ENCODE measurements around the gene LHX4. TPM values are rescaled to one million over a fixed set of nuclear protein-coding genes. Genes with fewer than 3 reads are reported as not detected.

The LHX4 gene
- total and polyA plus RNA-seq, 4 donors, result under 0.01 to 0.19 (median 0.05) TPM

DNA sequence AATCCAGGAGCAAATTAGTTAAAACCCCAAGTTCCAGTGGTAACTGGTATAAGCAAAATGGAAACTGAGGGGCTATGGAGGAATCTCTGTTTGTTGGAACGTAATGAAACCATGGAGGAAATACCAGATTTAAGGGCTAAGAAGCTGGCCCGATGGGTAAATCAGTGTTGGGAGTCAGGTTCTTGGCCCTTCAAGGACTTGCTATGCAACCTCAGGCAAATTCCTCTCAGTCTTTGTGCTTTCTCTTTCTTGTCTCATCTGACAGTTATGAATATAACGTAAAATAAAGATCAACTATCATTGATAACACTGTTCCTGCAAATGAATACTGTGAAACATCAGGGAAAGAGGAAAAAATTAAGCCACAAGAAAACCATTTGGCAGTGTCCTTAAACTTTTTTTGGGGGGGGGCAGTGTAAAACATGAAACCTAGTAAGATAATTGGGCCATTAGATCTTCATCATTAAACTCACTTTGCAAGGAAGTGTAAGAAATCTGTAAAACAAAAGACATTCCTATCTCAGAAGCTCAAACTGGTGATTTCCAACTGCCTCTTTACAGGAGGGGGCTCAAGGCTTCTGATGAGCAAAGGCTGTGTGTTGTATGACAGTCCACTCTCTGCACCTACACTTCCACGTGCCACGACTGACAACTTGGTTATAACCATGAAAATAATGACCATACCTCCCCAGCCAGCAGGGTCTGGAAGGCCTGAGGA is 47.6 kb downstream of the LHX4 start (continued):
- TF ChIP-seq, protein P1, sequence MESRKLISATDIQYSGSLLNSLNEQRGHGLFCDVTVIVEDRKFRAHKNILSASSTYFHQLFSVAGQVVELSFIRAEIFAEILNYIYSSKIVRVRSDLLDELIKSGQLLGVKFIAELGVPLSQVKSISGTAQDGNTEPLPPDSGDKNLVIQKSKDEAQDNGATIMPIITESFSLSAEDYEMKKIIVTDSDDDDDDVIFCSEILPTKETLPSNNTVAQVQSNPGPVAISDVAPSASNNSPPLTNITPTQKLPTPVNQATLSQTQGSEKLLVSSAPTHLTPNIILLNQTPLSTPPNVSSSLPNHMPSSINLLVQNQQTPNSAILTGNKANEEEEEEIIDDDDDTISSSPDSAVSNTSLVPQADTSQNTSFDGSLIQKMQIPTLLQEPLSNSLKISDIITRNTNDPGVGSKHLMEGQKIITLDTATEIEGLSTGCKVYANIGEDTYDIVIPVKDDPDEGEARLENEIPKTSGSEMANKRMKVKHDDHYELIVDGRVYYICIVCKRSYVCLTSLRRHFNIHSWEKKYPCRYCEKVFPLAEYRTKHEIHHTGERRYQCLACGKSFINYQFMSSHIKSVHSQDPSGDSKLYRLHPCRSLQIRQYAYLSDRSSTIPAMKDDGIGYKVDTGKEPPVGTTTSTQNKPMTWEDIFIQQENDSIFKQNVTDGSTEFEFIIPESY (IDR thresholded peaks at IDR 0.05), result no peak
- TF ChIP-seq YY1 (IDR thresholded peaks at IDR 0.05) (no peak), JUND (IDR thresholded peaks at IDR 0.05) (no peak), HNF4G (IDR thresholded peaks at IDR 0.05) (no peak)
- TF ChIP-seq, protein P2, sequence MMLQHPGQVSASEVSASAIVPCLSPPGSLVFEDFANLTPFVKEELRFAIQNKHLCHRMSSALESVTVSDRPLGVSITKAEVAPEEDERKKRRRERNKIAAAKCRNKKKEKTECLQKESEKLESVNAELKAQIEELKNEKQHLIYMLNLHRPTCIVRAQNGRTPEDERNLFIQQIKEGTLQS (IDR thresholded peaks at IDR 0.05), result no peak

DNA sequence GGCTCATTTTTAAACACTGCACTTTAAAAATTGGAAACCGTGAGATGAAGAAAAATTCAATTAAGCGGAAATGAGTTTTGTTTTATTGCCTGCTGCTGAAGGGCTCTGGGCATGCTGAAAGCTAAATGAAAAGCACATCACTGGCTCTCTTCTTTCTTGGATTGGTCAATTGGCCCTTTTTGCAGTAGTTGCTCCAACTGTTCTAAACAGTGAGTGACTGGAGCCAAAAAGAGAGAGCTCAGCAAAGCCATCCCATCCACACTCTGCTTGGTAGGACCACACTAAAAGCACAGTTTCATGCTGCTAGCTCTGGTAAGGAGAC is 48.1 kb downstream of the LHX4 start:
- no peak for DNase-seq (ENCODE audit: low spot score)
- Histone ChIP-seq H3K27me3 (ENCODE audit: control insufficient read depth in 4 of 4, insufficient read depth in 4 of 4, low read length in 3 of 4) (no peaks in the 10 kb centered on the region), H3K27ac (ENCODE audit: low read depth in 1 of 2, low read length in 2 of 2) (no peak overlapping the region), H3K36me3 (ENCODE audit: control insufficient read depth in 4 of 4, insufficient read depth in 3 of 4, low read depth in 1 of 4, low read length in 3 of 4) (no peaks in the 10 kb centered on the region), H3K9me3 (ENCODE audit: control insufficient read depth in 4 of 4, low read length in 3 of 4) (no peaks in the 10 kb centered on the region), H3K4me3 (ENCODE audit: low read depth in 1 of 3, low read length in 3 of 3) (no peak overlapping the region), H3K9ac (ENCODE audit: low read depth in 1 of 2, low read length in 2 of 2) (no peak overlapping the region), H3K4me1 (ENCODE audit: control insufficient read depth in 4 of 4, insufficient read depth in 4 of 4, low read length in 3 of 4) (no peaks in the 10 kb centered on the region)
- 97% methylated on average over 2 of the region's 2 CpGs for WGBS
- no peak for TF ChIP-seq RAD21 (IDR thresholded peaks at IDR 0.05)
- TF ChIP-seq JUND (IDR thresholded peaks at IDR 0.05), result no peak
- TF ChIP-seq, protein P2 (IDR thresholded peaks at IDR 0.05), result no peak
- no peak for TF ChIP-seq FOXA1 (IDR thresholded peaks at IDR 0.05)
- TF ChIP-seq RXRA (IDR thresholded peaks at IDR 0.05), result no peak
- TF ChIP-seq TAF1 (conservative IDR thresholded peaks at IDR 0.05), result no peak
- TF ChIP-seq, protein P3, sequence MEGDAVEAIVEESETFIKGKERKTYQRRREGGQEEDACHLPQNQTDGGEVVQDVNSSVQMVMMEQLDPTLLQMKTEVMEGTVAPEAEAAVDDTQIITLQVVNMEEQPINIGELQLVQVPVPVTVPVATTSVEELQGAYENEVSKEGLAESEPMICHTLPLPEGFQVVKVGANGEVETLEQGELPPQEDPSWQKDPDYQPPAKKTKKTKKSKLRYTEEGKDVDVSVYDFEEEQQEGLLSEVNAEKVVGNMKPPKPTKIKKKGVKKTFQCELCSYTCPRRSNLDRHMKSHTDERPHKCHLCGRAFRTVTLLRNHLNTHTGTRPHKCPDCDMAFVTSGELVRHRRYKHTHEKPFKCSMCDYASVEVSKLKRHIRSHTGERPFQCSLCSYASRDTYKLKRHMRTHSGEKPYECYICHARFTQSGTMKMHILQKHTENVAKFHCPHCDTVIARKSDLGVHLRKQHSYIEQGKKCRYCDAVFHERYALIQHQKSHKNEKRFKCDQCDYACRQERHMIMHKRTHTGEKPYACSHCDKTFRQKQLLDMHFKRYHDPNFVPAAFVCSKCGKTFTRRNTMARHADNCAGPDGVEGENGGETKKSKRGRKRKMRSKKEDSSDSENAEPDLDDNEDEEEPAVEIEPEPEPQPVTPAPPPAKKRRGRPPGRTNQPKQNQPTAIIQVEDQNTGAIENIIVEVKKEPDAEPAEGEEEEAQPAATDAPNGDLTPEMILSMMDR (IDR thresholded peaks at IDR 0.05; ENCODE audit: low read depth, low read length, missing input control), result no peak
- no peak for TF ChIP-seq GABPA (IDR thresholded peaks at IDR 0.05 in 1 of 2, conservative IDR thresholded peaks at IDR 0.05 in 1 of 2)
- TF ChIP-seq FOXA2 (IDR thresholded peaks at IDR 0.05), result no peak
- TF ChIP-seq YY1 (IDR thresholded peaks at IDR 0.05), result no peak

DNA sequence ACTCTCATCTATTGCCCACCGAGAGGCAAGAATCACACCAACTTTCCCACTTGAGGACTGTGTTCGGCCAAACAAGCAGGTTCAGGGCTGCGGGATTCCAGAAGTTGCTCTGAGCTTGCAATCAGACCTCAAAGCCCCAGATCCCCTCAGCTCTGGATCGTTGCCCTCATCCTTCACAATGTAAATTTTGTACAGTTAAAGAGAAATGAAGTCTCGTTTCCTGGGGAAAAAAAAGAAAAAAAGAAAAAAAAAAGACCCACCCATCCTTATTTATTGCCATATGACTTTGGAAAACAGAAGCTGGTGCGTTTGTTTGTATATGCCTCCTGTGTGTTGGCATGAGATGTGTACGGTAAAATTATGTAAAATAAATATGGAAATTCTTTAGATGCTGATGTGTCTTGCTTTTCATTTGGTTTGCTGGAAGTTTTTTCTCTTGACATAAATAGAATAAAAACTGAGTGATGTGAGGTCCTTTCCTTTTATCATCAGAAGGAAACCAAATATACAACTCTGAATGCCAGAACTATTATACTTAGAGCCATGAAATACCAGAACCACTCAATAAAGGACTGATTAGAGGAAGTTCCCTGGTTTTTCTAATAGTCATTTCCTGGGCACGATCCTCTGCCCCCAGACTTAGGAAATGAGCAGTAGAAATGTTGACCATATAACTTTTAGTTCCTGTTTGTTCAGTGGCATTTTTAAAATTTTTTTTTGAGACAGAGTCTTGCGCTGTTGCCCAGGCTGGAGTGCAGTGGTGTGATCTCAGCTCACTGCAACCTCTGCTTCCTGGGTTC is 48.7 kb downstream of the LHX4 start:
- 84% methylated on average over 9 of the region's 9 CpGs for WGBS
- Histone ChIP-seq H3K27ac (ENCODE audit: low read depth in 1 of 2, low read length in 2 of 2) (no peak overlapping the region), H3K9ac (ENCODE audit: low read depth in 1 of 2, low read length in 2 of 2) (no peak overlapping the region), H3K9me3 (ENCODE audit: control insufficient read depth in 4 of 4, low read length in 3 of 4) (no peaks in the 10 kb centered on the region), H3K4me1 (ENCODE audit: control insufficient read depth in 4 of 4, insufficient read depth in 4 of 4, low read length in 3 of 4) (no peaks in the 10 kb centered on the region), H3K36me3 (ENCODE audit: control insufficient read depth in 4 of 4, insufficient read depth in 3 of 4, low read depth in 1 of 4, low read length in 3 of 4) (no peaks in the 10 kb centered on the region), H3K4me3 (ENCODE audit: low read depth in 1 of 3, low read length in 3 of 3) (no peak overlapping the region), H3K27me3 (ENCODE audit: control insufficient read depth in 4 of 4, insufficient read depth in 4 of 4, low read length in 3 of 4) (no peaks in the 10 kb centered on the region)
- DNase-seq (ENCODE audit: low spot score), result no peak
- TF ChIP-seq SP1 (IDR thresholded peaks at IDR 0.05) (no peak), YY1 (IDR thresholded peaks at IDR 0.05) (no peak), RXRA (IDR thresholded peaks at IDR 0.05) (no peak)
- TF ChIP-seq, protein P4, sequence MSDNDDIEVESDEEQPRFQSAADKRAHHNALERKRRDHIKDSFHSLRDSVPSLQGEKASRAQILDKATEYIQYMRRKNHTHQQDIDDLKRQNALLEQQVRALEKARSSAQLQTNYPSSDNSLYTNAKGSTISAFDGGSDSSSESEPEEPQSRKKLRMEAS (IDR thresholded peaks at IDR 0.05), result no peak

Data from liver (tissue), 9 donors.